SK-N-SH treated with all-trans-retinoic acid at 6 μM for 48 hours (cell line): ENCODE measurements around the gene PRELID3B.

Experiments
- ATAC-seq: fragments of 200-7000 bp; cut with Tn5 transposase; 3 replicates; pipeline ENCODE4 v1.9.1; 2020; ENCODE audit warnings: mild to moderate bottlenecking, moderate library complexity
- ARNTL ChIP-seq: fragments of 450-650 bp; formaldehyde crosslinking; IDR thresholded peaks from 2 replicates; pipeline ENCODE4 v1.5.0; 2020; ENCODE audit warnings: low read depth, mild to moderate bottlenecking, moderate library complexity, borderline replicate concordance
- BACH2 ChIP-seq: fragments of 250-450 bp; sonication (Bioruptor Pico); IDR thresholded peaks from 2 replicates; pipeline ENCODE4 v1.9.0; 2021; ENCODE audit warnings: mild to moderate bottlenecking, borderline replicate concordance
- CSDC2 ChIP-seq: fragments of 250-450 bp; sonication (Bioruptor Pico); IDR thresholded peaks from 2 replicates; pipeline ENCODE4 v1.5.0; 2020; ENCODE audit warnings: mild to moderate bottlenecking, moderate library complexity
- ESRRG ChIP-seq: fragments of 250-450 bp; sonication (Bioruptor Pico); IDR thresholded peaks from 2 replicates; pipeline ENCODE4 v1.6.1; 2021; ENCODE audit warnings: mild to moderate bottlenecking
- GLIS3 ChIP-seq: fragments of 250-450 bp; sonication (Bioruptor Pico); IDR thresholded peaks from 2 replicates; pipeline ENCODE4 v1.5.0; 2020; ENCODE audit warnings: mild to moderate bottlenecking, moderate library complexity
- ISL1 ChIP-seq: fragments of 250-450 bp; sonication (Bioruptor Pico); IDR thresholded peaks from 2 replicates; pipeline ENCODE4 v2.1.2; 2022; ENCODE audit warnings: mild to moderate bottlenecking, moderate library complexity
- PPARA ChIP-seq: fragments of 250-450 bp; sonication (Bioruptor Pico); IDR thresholded peaks from 2 replicates; pipeline ENCODE4 v1.5.0; 2020; ENCODE audit warnings: mild to moderate bottlenecking, borderline replicate concordance
- RARB ChIP-seq: fragments of 250-450 bp; sonication (Bioruptor Pico); IDR thresholded peaks from 2 replicates; pipeline ENCODE4 v1.8.0; 2021; ENCODE audit warnings: mild to moderate bottlenecking, moderate library complexity
- SNAI2 ChIP-seq: fragments of 250-450 bp; sonication (Bioruptor Pico); IDR thresholded peaks from 2 replicates; pipeline ENCODE4 v1.5.0; 2020; ENCODE audit warnings: mild to moderate bottlenecking, moderate library complexity
- TCF4 ChIP-seq: fragments of 250-450 bp; sonication (Bioruptor Pico); IDR thresholded peaks from 2 replicates; pipeline ENCODE4 v1.8.0; 2021; ENCODE audit warnings: mild to moderate bottlenecking, moderate library complexity, borderline replicate concordance
- ZC3H10 ChIP-seq: fragments of 250-450 bp; sonication (Bioruptor Pico); IDR thresholded peaks from 2 replicates; pipeline ENCODE4 v1.5.1; 2021; ENCODE audit warnings: mild to moderate bottlenecking, moderate library complexity
- ZFP30 ChIP-seq: fragments of 450-650 bp; formaldehyde crosslinking; IDR thresholded peaks from 2 replicates; pipeline ENCODE4 v1.5.0; 2022; ENCODE audit warnings: mild to moderate bottlenecking, moderate library complexity
- ZNF565 ChIP-seq: fragments of 450-650 bp; formaldehyde crosslinking; conservative IDR thresholded peaks from 2 replicates; pipeline ENCODE4 v1.5.0; 2020; ENCODE audit warnings: low read depth, mild to moderate bottlenecking, moderate library complexity
- ZNF70 ChIP-seq: fragments of 450-650 bp; formaldehyde crosslinking; IDR thresholded peaks from 2 replicates; pipeline ENCODE4 v1.5.0; 2020; ENCODE audit warnings: mild to moderate bottlenecking, moderate library complexity
- ZNF8 ChIP-seq: fragments of 450-650 bp; formaldehyde crosslinking; IDR thresholded peaks from 2 replicates; pipeline ENCODE4 v1.5.0; 2020; ENCODE audit warnings: mild to moderate bottlenecking, moderate library complexity
- TF ChIP-seq, protein P1 (sequence below): fragments of 250-450 bp; sonication (Bioruptor Pico); IDR thresholded peaks from 2 replicates; pipeline ENCODE4 v1.5.0; 2020; ENCODE audit warnings: mild to moderate bottlenecking, moderate library complexity
- TF ChIP-seq, protein P2 (sequence below): fragments of 250-450 bp; sonication (Bioruptor Pico); IDR thresholded peaks from 2 replicates; pipeline ENCODE4 v1.8.0; 2020; ENCODE audit warnings: mild to moderate bottlenecking, moderate library complexity, borderline replicate concordance
- TF ChIP-seq, protein P3 (sequence below): fragments of 250-450 bp; sonication (Bioruptor Pico); IDR thresholded peaks from 2 replicates; pipeline ENCODE4 v1.5.1; 2021; ENCODE audit warnings: mild to moderate bottlenecking, moderate library complexity
- TF ChIP-seq, protein P4 (sequence below): fragments of 250-450 bp; sonication (Bioruptor Pico); IDR thresholded peaks from 2 replicates; pipeline ENCODE4 v1.8.0; 2021; ENCODE audit warnings: low read depth, mild to moderate bottlenecking, moderate library complexity, borderline replicate concordance
- TF ChIP-seq, protein P5 (sequence below): fragments of 250-450 bp; sonication (Bioruptor Pico); IDR thresholded peaks from 2 replicates; pipeline ENCODE4 v1.5.1; 2020; ENCODE audit warnings: low read depth, mild to moderate bottlenecking, moderate library complexity

PRELID3B gene

DNA sequence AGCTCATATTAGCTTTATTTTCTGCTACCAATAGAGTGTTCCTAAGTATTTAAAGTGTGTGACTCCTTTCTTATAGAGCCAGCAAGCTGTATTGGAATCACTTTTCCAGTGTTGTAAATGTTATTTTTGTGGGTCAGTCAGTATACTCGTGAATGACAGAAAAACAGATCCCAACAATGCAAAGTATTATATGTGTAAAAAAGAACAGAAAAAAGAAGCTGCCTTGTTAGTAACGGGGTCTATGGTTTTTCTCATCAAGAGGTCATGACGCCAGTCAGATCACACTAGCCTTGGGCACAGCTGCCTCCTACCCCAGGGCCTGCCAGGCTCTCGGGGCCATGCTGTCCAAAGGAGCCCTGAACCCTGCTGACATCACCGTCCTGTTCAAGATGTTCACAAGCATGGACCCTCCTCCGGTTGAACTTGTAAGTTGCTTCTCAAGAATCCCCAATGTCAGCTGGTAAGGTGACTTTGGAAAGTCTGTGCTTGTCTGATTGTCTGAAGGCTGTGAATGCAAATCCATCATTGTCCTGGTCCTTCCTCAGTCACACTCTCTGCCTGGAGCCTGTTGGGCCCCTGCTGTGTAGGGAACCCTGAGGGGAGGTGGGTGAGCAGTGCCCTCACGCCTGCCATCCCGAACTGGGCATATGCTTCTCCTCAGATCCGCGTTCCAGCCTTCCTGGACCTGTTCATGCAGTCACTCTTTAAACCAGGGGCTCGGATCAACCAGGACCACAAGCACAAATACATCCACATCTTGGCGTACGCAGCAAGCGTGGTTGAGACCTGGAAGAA is 51.7 kb downstream of the PRELID3B start:
- TF ChIP-seq TCF4 (CRISPR knock-in tag): no peak
- TF ChIP-seq, protein P1, sequence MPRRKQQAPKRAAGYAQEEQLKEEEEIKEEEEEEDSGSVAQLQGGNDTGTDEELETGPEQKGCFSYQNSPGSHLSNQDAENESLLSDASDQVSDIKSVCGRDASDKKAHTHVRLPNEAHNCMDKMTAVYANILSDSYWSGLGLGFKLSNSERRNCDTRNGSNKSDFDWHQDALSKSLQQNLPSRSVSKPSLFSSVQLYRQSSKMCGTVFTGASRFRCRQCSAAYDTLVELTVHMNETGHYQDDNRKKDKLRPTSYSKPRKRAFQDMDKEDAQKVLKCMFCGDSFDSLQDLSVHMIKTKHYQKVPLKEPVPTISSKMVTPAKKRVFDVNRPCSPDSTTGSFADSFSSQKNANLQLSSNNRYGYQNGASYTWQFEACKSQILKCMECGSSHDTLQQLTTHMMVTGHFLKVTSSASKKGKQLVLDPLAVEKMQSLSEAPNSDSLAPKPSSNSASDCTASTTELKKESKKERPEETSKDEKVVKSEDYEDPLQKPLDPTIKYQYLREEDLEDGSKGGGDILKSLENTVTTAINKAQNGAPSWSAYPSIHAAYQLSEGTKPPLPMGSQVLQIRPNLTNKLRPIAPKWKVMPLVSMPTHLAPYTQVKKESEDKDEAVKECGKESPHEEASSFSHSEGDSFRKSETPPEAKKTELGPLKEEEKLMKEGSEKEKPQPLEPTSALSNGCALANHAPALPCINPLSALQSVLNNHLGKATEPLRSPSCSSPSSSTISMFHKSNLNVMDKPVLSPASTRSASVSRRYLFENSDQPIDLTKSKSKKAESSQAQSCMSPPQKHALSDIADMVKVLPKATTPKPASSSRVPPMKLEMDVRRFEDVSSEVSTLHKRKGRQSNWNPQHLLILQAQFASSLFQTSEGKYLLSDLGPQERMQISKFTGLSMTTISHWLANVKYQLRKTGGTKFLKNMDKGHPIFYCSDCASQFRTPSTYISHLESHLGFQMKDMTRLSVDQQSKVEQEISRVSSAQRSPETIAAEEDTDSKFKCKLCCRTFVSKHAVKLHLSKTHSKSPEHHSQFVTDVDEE (CRISPR knock-in tag): no peak
- no peak for TF ChIP-seq SNAI2 (CRISPR knock-in tag)
- no peak for TF ChIP-seq ZC3H10
- TF ChIP-seq ESRRG: no peak
- TF ChIP-seq, protein P2, sequence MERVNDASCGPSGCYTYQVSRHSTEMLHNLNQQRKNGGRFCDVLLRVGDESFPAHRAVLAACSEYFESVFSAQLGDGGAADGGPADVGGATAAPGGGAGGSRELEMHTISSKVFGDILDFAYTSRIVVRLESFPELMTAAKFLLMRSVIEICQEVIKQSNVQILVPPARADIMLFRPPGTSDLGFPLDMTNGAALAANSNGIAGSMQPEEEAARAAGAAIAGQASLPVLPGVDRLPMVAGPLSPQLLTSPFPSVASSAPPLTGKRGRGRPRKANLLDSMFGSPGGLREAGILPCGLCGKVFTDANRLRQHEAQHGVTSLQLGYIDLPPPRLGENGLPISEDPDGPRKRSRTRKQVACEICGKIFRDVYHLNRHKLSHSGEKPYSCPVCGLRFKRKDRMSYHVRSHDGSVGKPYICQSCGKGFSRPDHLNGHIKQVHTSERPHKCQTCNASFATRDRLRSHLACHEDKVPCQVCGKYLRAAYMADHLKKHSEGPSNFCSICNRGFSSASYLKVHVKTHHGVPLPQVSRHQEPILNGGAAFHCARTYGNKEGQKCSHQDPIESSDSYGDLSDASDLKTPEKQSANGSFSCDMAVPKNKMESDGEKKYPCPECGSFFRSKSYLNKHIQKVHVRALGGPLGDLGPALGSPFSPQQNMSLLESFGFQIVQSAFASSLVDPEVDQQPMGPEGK (CRISPR knock-in tag): no peak
- no peak for TF ChIP-seq ZFP30 (CRISPR knock-in tag)
- TF ChIP-seq, protein P3, sequence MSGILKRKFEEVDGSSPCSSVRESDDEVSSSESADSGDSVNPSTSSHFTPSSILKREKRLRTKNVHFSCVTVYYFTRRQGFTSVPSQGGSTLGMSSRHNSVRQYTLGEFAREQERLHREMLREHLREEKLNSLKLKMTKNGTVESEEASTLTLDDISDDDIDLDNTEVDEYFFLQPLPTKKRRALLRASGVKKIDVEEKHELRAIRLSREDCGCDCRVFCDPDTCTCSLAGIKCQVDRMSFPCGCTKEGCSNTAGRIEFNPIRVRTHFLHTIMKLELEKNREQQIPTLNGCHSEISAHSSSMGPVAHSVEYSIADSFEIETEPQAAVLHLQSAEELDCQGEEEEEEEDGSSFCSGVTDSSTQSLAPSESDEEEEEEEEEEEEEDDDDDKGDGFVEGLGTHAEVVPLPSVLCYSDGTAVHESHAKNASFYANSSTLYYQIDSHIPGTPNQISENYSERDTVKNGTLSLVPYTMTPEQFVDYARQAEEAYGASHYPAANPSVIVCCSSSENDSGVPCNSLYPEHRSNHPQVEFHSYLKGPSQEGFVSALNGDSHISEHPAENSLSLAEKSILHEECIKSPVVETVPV (CRISPR knock-in tag): no peak
- TF ChIP-seq, protein P4, sequence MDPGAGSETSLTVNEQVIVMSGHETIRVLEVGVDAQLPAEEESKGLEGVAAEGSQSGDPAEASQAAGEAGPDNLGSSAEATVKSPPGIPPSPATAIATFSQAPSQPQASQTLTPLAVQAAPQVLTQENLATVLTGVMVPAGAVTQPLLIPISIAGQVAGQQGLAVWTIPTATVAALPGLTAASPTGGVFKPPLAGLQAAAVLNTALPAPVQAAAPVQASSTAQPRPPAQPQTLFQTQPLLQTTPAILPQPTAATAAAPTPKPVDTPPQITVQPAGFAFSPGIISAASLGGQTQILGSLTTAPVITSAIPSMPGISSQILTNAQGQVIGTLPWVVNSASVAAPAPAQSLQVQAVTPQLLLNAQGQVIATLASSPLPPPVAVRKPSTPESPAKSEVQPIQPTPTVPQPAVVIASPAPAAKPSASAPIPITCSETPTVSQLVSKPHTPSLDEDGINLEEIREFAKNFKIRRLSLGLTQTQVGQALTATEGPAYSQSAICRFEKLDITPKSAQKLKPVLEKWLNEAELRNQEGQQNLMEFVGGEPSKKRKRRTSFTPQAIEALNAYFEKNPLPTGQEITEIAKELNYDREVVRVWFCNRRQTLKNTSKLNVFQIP (CRISPR knock-in tag): no peak
- TF ChIP-seq GLIS3 (CRISPR knock-in tag): no peak
- no peak for TF ChIP-seq RARB (CRISPR knock-in tag)
- TF ChIP-seq CSDC2: no peak
- TF ChIP-seq BACH2 (CRISPR knock-in tag): no peak
- no peak for ATAC-seq

DNA sequence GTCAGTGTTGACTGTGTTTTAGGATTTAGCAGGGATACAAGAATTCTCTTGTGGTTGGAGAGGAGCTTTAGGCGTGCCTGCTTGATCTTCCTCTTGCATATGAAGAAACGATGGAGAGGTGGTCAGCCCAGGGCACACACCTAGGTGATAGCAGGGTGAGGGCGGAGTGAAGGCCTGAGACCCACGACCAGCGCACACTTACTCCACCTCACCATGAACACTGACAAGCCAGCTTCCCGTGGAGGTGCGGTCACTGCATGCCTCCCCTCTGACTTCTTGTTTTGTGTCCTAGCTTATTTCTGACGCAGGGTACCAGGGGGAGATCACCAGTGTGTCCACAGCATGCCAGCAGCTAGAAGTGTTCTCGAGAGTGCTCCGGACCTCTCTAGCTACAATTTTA is 53.4 kb downstream of the PRELID3B start:
- no peak for ATAC-seq
- TF ChIP-seq SNAI2 (CRISPR knock-in tag) (no peak), ISL1 (CRISPR knock-in tag) (no peak), RARB (CRISPR knock-in tag) (no peak), CSDC2 (no peak), TCF4 (CRISPR knock-in tag) (no peak), ZNF8 (CRISPR knock-in tag) (no peak), ZNF70 (no peak), PPARA (CRISPR knock-in tag) (no peak), ZNF565 (CRISPR knock-in tag) (no peak), ARNTL (no peak), ZFP30 (CRISPR knock-in tag) (no peak), GLIS3 (CRISPR knock-in tag) (no peak)
- TF ChIP-seq, protein P2 (CRISPR knock-in tag): no peak
- TF ChIP-seq, protein P4 (CRISPR knock-in tag): no peak
- TF ChIP-seq, protein P5, sequence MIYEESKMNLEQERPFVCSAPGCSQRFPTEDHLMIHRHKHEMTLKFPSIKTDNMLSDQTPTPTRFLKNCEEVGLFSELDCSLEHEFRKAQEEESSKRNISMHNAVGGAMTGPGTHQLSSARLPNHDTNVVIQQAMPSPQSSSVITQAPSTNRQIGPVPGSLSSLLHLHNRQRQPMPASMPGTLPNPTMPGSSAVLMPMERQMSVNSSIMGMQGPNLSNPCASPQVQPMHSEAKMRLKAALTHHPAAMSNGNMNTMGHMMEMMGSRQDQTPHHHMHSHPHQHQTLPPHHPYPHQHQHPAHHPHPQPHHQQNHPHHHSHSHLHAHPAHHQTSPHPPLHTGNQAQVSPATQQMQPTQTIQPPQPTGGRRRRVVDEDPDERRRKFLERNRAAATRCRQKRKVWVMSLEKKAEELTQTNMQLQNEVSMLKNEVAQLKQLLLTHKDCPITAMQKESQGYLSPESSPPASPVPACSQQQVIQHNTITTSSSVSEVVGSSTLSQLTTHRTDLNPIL: no peak
- TF ChIP-seq, protein P1 (CRISPR knock-in tag): no peak
- TF ChIP-seq, protein P3 (CRISPR knock-in tag): no peak
